GM23338 (cell line): ENCODE measurements around the gene CCDC149. TPM values are rescaled to one million over a fixed set of nuclear protein-coding genes. Genes with fewer than 3 reads are reported as not detected.

Experiments
- ATAC-seq: fragments of 200-7000 bp; cut with Tn5 transposase; 3 replicates; pipeline ENCODE4 v1.9.1; 2020
- DNase-seq: peaks from one replicate; pipeline ENCODE4 v3.0.0-alpha.2; 2015; ENCODE audit warnings: low spot score
- H2AFZ ChIP-seq: fragments of 200-600 bp; sonication (generic); 2 replicates; pipeline ENCODE4 v1.8.0; 2016; ENCODE audit warnings: antibody characterized with exemption, mild to moderate bottlenecking, moderate library complexity
- H3F3A ChIP-seq: fragments of 200-600 bp; sonication (generic); replicated peaks from 2 replicates; pipeline ENCODE4 v1.8.0; 2017; ENCODE audit warnings: antibody characterized with exemption, mixed run types, low read depth
- H3K27ac ChIP-seq: fragments of 200-600 bp; sonication (generic); 2 replicates; pipeline ENCODE4 v1.6.1; 2016; ENCODE audit warnings: low read depth
- H3K27me3 ChIP-seq: fragments of 200-600 bp; sonication (generic); 2 replicates; pipeline ENCODE4 v1.8.0; 2016; ENCODE audit warnings: mild to moderate bottlenecking, mixed run types, moderate library complexity; ENCODE audit not compliant: insufficient read depth
- H3K36me3 ChIP-seq: fragments of 200-600 bp; sonication (generic); 2 replicates; pipeline ENCODE4 v1.8.0; 2016; ENCODE audit warnings: mild to moderate bottlenecking; ENCODE audit not compliant: insufficient read depth
- H3K4me1 ChIP-seq: fragments of 200-600 bp; sonication (generic); 2 replicates; pipeline ENCODE4 v1.8.0; 2016; ENCODE audit warnings: mild to moderate bottlenecking, moderate library complexity; ENCODE audit not compliant: insufficient read depth
- H3K4me2 ChIP-seq: fragments of 200-600 bp; sonication (generic); 2 replicates; pipeline ENCODE4 v1.7.1; 2017; ENCODE audit warnings: mixed run types
- H3K4me3 ChIP-seq: fragments of 200-600 bp; sonication (generic); 2 replicates; pipeline ENCODE4 v1.6.1; 2016; ENCODE audit warnings: mixed run types
- H3K79me2 ChIP-seq: fragments of 200-600 bp; sonication (generic); replicated peaks from 2 replicates; pipeline ENCODE4 v1.8.0; 2017; ENCODE audit warnings: mild to moderate bottlenecking; ENCODE audit not compliant: insufficient read depth
- H3K9me2 ChIP-seq: fragments of 200-600 bp; sonication (generic); 2 replicates; pipeline ENCODE4 v1.8.0; 2017; ENCODE audit not compliant: insufficient read depth
- H4K20me1 ChIP-seq: fragments of 200-600 bp; sonication (generic); replicated peaks from 2 replicates; pipeline ENCODE4 v1.8.0; 2017; ENCODE audit warnings: mild to moderate bottlenecking; ENCODE audit not compliant: insufficient read depth
- H3K27ac Mint-ChIP-seq: 2 replicates; pipeline ENCODE4 v1.8.0; 2020; ENCODE audit warnings: inconsistent platforms, mild to moderate bottlenecking, moderate library complexity, mixed read lengths
- H3K27me3 Mint-ChIP-seq: 3 replicates; pipeline ENCODE4 v1.8.0; 2022; ENCODE audit warnings: low read depth, mild to moderate bottlenecking, moderate library complexity, mixed read lengths, inconsistent platforms; ENCODE audit not compliant: insufficient read depth, poor library complexity
- H3K36me3 Mint-ChIP-seq: 3 replicates; pipeline ENCODE4 v1.8.0; 2021; ENCODE audit warnings: low read depth, mild to moderate bottlenecking, inconsistent platforms, moderate library complexity, mixed read lengths
- H3K4me1 Mint-ChIP-seq: 3 replicates; pipeline ENCODE4 v1.8.0; 2020; ENCODE audit warnings: mild to moderate bottlenecking, inconsistent platforms, mixed read lengths
- H3K4me3 Mint-ChIP-seq: 3 replicates; pipeline ENCODE4 v1.8.0; 2021; ENCODE audit warnings: moderate library complexity, mild to moderate bottlenecking, inconsistent platforms, mixed read lengths
- H3K9me3 Mint-ChIP-seq: 3 replicates; pipeline ENCODE4 v1.8.0; 2020; ENCODE audit warnings: moderate library complexity, mild to moderate bottlenecking, inconsistent platforms, mixed read lengths
- CREB1 ChIP-seq: fragments of 250-450 bp; sonication (Bioruptor Pico); IDR thresholded peaks from 2 replicates; pipeline ENCODE4 v1.5.0; 2020; ENCODE audit warnings: low read depth, mild to moderate bottlenecking, moderate library complexity
- EZH2phosphoT487 ChIP-seq: fragments of 200-600 bp; sonication (generic); IDR thresholded peaks from one replicate; pipeline ENCODE4 v1.8.1; 2018; ENCODE audit warnings: antibody characterized with exemption; ENCODE audit not compliant: unreplicated experiment
- REST ChIP-seq: IDR thresholded peaks from one replicate; pipeline ENCODE4 v1.6.1; 2018; ENCODE audit warnings: antibody characterized with exemption; ENCODE audit not compliant: unreplicated experiment
- STAT1 ChIP-seq: IDR thresholded peaks from one replicate; pipeline ENCODE4 v1.6.1; 2016; ENCODE audit warnings: antibody characterized with exemption; ENCODE audit not compliant: unreplicated experiment
- ZNF114 ChIP-seq: fragments of 250-450 bp; sonication (Bioruptor Pico); IDR thresholded peaks from 2 replicates; pipeline ENCODE4 v1.5.0; 2020; ENCODE audit warnings: mild to moderate bottlenecking, moderate library complexity
- ZNF331 ChIP-seq: fragments of 250-450 bp; sonication (Bioruptor Pico); IDR thresholded peaks from 2 replicates; pipeline ENCODE4 v1.5.0; 2020; ENCODE audit warnings: low read depth, mild to moderate bottlenecking, moderate library complexity
- ZNF462 ChIP-seq: fragments of 250-450 bp; sonication (Bioruptor Pico); IDR thresholded peaks from 2 replicates; pipeline ENCODE4 v1.5.0; 2020; ENCODE audit warnings: mild to moderate bottlenecking, moderate library complexity
- polyA plus RNA-seq: library from polyadenylated mRNA; unstranded; fragments of >200 nt; fragmentation: Nextera tagmentation; extraction: Ambion mirVana; gene quantifications from 2 replicates; pipeline ENCODE4 v1.2.1, GENCODE V29; 2016
- total RNA-seq: library from RNA; depleted of rRNA; stranded (reverse); fragments of >200 nt; shearing (Covaris generic); gene quantifications from 2 replicates; pipeline ENCODE4 v1.2.3, GENCODE V29; 2014

Gene CCDC149
- total and polyA plus RNA-seq, 2 experiments from 2014 or later, result 2.6 to 6.4 TPM

GRCh38 chr4:24937917-24938281, 25.1 kb upstream of the CCDC149 start (continued):
- TF ChIP-seq ZNF462 (CRISPR knock-in tag), result no peak

GRCh38 chr4:24937176-24937916, 24.5 kb upstream of the CCDC149 start:
- Histone ChIP-seq H3K36me3 (no peaks in the 10 kb centered on the region), H3K27me3 (no peaks in the 10 kb centered on the region), H3K9me2 (no peaks in the 10 kb centered on the region), H4K20me1 (no peaks in the 10 kb centered on the region), H3K79me2 (no peaks in the 10 kb centered on the region), H3K4me1 (no peaks in the 10 kb centered on the region), H3K4me2 (no peak overlapping the region), H3F3A (no peaks in the 10 kb centered on the region), H2AFZ (no peak overlapping the region), H3K27ac (no peak overlapping the region), H3K4me3 (no peak overlapping the region)
- Mint-ChIP-seq H3K27ac (no peak overlapping the region), H3K9me3 (peaks cover 75% of the 10 kb centered on the region), H3K4me3 (no peak overlapping the region), H3K27me3 (no peaks in the 10 kb centered on the region), H3K4me1 (no peaks in the 10 kb centered on the region), H3K36me3 (peaks cover 42% of the 10 kb centered on the region)
- DNase-seq (no peak), ATAC-seq (no peak)
- TF ChIP-seq CREB1 (CRISPR knock-in tag) (no peak), ZNF114 (CRISPR knock-in tag) (no peak), ZNF331 (no peak), REST (no peak), STAT1 (no peak), EZH2phosphoT487 (no peak)
